ENCODE data around the gene TRPC4AP.
A peak's percentile ranks its signal among the peaks of the same experiment; 100 is the strongest.

The TRPC4AP gene

DNA sequence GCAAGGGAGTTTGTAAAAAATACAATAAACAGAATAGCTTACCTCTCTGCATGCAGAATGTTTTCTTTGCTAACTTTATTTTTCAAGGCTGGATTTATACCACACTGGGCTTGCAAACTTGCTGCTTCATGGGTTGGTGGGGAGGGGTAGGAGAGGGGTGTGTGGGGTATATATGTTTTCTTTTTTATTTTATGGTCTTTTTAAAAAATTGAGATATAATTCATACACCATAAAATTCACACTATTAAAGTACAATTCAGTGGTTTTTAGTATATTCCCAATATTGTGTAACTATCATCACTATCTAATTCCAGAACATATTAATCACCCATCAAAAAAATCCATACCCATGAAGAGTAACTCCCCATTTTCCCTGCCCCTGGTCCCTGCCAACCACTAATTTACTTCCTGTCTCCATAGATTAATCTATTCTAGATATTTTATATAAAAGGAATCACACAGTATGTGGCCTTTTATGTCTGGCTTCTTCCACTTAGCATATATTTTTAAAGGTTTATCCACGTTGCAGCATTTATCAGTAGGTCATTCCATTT, 14.3 kb upstream of the TRPC4AP start:
- Histone ChIP-seq H4K20me1 (no peaks in the 10 kb centered on the region), H3K27ac (no peak overlapping the region), H3K36me3 (peaks cover 4% of the 10 kb centered on the region; the same call in 1 of the 2 replicates), H3K9me3 (no peaks in the 10 kb centered on the region), H3K4me1 (no peaks in the 10 kb centered on the region), H3K4me2 (no peak overlapping the region), H3K4me3 (no peak overlapping the region), H3K9ac (no peak overlapping the region), H3K27me3 (no peaks in the 10 kb centered on the region)
- TF ChIP-seq Cebpa-rat (IDR thresholded peaks at IDR 0.05), result no peak

DNA sequence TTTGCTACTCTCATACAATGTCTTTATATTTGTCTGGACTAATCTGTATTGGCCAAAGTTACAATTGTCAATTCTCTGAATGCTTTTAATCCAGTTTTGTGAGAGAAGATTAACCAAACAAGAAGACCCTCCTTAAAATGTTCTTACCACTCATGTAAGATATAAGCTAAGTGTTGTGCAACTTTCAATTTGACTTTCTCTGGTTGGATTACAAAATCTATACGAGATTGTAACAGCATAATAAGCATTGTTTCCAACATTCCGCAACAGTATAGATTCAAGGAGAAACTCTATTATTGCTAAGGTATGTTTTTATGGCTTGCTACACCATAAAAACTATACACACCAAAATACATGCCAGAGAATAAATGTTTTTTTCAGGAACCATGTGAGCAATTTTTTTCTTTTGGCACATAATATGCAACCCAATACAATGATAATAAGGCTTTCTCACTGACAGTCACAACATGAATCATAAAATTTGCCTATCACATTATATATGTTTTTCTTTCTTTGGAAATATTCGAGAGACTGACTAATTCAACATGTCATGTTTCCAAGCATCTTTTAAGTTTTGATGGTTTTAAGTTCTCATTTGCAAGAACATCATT, 12.2 kb upstream of the TRPC4AP start:
- no peak for TF ChIP-seq Cebpa-rat (IDR thresholded peaks at IDR 0.05)
- no peaks in the 10 kb centered on the region for H3K9me3 ChIP-seq
- no peaks in the 10 kb centered on the region for H3K27me3 ChIP-seq
- no peak overlapping the region for H3K27ac ChIP-seq
- no peak overlapping the region for H3K4me3 ChIP-seq
- no peaks in the 10 kb centered on the region; the same call in 1 of the 2 replicates for H3K36me3 ChIP-seq
- no peaks in the 10 kb centered on the region for H4K20me1 ChIP-seq
- no peaks in the 10 kb centered on the region for H3K4me1 ChIP-seq
- H3K4me2 ChIP-seq, result no peak overlapping the region
- no peak overlapping the region for H3K9ac ChIP-seq

DNA sequence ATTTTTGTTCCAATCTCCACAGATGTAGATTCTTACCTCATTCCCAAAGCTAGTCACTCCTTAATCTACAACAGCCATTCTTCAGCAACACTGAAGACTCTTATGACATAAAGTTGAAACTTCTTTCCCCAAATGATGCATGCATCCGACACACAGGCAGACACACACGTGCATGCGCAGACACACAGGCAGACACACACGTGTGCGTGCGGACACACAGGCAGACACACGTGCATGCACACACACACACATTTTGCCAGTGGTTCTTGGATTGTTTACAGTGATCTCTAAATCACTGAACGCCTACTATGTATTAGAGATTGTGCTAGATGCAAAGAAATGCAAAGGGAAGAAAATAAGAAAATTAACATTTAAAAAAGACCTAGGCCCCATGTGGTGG, 9.0 kb upstream of the TRPC4AP start:
- Histone ChIP-seq H3K4me1 (no peaks in the 10 kb centered on the region), H3K36me3 (no peaks in the 10 kb centered on the region), H3K9me3 (no peaks in the 10 kb centered on the region), H4K20me1 (no peaks in the 10 kb centered on the region), H3K9ac (no peak overlapping the region), H3K4me3 (no peak overlapping the region), H3K27ac (no peak overlapping the region), H3K4me2 (no peak overlapping the region), H3K27me3 (no peaks in the 10 kb centered on the region)
- no peak for TF ChIP-seq Cebpa-rat (IDR thresholded peaks at IDR 0.05)

DNA sequence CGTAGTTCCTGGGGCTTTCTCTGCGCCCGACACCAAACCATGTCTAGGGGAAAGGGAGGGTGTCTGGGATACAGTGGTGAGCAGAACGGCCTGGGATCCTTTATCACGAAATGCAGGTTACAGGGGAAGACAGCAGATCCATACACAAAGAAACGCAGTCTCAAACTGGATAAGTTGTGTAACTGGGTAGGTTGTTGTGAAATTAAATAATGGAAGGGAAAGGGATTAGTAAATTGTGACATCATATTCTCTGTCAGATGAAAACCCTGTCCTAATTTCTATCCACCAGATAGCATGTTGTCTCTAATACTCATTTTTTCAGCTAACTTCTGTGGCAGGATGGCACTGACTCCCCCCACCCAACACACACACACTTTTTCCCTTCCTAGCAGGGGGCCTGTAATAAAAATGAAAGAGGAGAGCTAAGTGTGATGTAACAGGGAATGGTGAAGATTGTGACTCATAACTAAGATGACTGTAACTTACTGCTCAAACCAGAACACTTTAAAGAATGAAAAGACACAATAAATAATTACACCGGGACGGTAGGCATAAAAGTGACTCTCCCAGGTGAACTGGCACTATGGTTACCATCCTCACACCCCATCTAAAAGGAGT, 769 bp upstream of the TRPC4AP start:
- Histone ChIP-seq H3K27me3 (no peaks in the 10 kb centered on the region), H4K20me1 (peaks cover 36% of the 10 kb centered on the region), H3K36me3 (peaks cover 14% of the 10 kb centered on the region), H3K4me1 (peaks cover 24% of the 10 kb centered on the region), H3K4me2 (peak overlapping the region; percentile 59), H3K9me3 (no peaks in the 10 kb centered on the region), H3K9ac (peak overlapping the region; percentile 92), H3K27ac (peak overlapping the region; percentile 83), H3K4me3 (peak overlapping the region; percentile 97)
- TF ChIP-seq Cebpa-rat (IDR thresholded peaks at IDR 0.05), result no peak

DNA sequence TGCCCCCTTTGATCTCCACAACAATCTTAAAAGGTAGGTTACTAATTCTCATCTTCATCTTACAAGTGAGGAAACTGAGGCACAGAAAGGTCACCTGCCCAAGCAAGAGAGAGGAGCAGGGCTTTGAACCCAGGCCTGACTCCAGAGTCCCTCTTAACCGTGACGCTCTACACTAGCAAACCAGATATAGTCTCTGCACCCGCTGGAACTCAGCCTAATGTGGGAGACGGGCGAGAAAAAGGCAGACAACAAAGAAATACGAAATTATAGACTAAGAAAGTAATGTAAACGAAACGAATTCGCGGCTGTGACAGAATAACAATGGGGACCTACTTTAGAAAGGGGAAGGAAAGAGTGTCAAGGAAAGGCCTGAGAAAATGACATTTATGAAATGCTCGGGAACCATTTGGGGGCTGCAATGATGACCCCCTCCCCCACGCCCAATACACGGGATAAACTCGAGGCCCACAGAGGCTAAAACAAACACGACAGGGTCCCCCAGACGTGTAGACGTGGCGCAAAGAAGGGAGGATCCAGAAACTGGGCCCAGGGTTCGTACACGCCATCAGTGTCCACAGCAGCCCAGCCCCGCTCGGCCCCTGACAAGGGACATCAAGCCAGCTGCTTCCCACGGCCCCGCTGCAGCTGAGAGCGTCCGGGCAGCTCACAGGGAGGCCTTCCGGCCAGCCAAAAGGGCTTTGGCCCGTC, 637 bp downstream of the TRPC4AP start:
- no peak for TF ChIP-seq Cebpa-rat (IDR thresholded peaks at IDR 0.05)
- H3K4me3 ChIP-seq, result peak overlapping the region; percentile 97
- peak overlapping the region; percentile 83 for H3K27ac ChIP-seq
- no peaks in the 10 kb centered on the region for H3K27me3 ChIP-seq
- peak overlapping the region; percentile 92 for H3K9ac ChIP-seq
- no peaks in the 10 kb centered on the region for H3K9me3 ChIP-seq
- H3K4me2 ChIP-seq, result peak overlapping the region; percentile 97
- peaks cover 50% of the 10 kb centered on the region for H4K20me1 ChIP-seq
- H3K36me3 ChIP-seq, result peaks cover 27% of the 10 kb centered on the region
- peaks cover 24% of the 10 kb centered on the region for H3K4me1 ChIP-seq

DNA sequence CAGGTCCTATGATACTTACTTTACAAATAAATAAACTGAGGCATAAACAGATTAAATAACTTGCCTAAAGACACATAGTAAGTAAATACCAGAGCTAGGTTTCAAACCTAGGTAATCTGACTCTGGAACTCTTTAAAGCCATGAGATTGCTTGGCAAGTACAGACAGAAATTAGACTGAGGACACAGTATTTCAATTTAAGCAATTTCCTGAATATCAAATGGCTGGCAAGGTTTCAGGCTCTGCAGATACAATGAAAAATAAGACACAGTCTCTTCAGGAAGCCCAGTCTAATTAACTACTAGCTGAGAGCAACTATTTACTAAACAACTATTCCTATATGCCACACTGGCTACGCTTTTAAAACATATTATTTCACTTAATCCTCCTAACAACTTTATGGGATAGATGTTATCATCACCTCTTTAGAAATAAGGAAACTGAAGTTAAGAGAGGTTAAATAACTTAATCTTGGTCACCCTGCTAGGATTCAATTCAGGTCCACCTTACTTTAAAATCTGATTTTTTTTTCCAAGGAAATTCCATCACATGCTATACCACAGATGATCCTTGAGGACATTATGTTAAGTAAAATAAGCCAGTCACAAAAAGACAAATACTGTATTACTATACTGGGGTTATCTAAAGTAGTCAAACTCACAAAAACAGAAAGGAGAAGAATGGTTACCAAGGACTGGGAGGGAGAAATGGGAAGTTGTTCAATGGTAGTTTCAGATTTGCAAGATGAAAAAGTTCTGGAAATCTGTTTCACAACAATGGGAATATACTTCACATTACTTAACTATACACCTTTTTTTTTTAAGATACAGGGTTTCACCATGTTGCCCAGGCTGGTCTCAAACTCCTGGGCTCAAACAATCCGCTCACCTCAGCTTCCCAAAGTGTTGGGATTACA, 4.1 kb downstream of the TRPC4AP start:
- Histone ChIP-seq H3K27me3 (no peaks in the 10 kb centered on the region), H3K4me2 (no peak overlapping the region), H3K4me3 (no peak overlapping the region), H3K36me3 (peaks cover 35% of the 10 kb centered on the region), H3K9ac (no peak overlapping the region), H3K9me3 (no peaks in the 10 kb centered on the region), H3K27ac (no peak overlapping the region), H4K20me1 (peaks cover 79% of the 10 kb centered on the region), H3K4me1 (peaks cover 23% of the 10 kb centered on the region)
- no peak for TF ChIP-seq Cebpa-rat (IDR thresholded peaks at IDR 0.05)

DNA sequence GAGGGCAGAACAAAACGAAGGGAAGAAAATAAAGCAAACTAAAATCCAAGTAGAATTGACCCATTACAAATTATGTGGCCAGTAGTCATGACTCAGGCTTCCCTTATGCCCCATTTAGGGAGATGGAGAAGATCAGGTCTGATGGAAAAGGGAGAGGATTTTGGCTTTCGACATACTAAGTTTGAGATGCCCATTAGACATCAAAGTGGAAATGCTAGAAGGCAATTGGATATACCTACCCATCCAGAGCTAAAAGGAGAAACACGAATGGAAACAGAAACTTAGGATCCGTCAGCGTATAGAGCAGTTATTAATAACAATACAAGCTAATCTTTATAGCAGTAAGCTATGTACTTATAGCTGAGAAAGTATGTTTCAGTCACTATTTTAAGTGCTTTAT, 4.8 kb downstream of the TRPC4AP start:
- Histone ChIP-seq H3K27ac (no peak overlapping the region), H3K4me3 (no peak overlapping the region), H3K36me3 (peaks cover 35% of the 10 kb centered on the region)

DNA sequence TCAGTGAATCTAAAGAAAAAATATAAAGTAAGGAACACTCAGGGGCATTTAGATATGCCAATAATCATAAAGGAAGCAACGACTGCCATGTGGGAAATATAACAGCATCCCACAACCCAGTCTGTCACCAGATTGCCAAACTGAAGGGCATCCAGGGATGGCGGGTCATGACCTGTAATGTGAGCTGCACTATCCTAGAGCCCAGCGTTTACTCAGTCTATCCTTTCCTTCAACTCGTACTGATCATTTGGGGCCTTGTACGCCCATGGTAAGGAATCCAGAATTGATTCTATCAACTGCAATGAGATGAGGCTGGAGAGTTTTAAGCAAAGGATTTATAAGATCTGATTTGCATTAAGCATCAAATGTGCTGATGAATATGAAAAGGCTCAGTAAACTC, 5.3 kb downstream of the TRPC4AP start:
- Histone ChIP-seq H3K9ac (no peak overlapping the region), H3K27ac (no peak overlapping the region), H3K4me2 (no peak overlapping the region), H3K9me3 (no peaks in the 10 kb centered on the region), H3K4me3 (no peak overlapping the region), H4K20me1 (peaks cover 91% of the 10 kb centered on the region), H3K36me3 (peaks cover 35% of the 10 kb centered on the region), H3K4me1 (peaks cover 17% of the 10 kb centered on the region), H3K27me3 (no peaks in the 10 kb centered on the region)
- no peak for TF ChIP-seq Cebpa-rat (IDR thresholded peaks at IDR 0.05)

More for the DNA sequence above, 4.8 kb downstream of the TRPC4AP start:
- Histone ChIP-seq H4K20me1 (peaks cover 86% of the 10 kb centered on the region), H3K27me3 (no peaks in the 10 kb centered on the region), H3K4me2 (no peak overlapping the region), H3K4me1 (peaks cover 17% of the 10 kb centered on the region), H3K9me3 (no peaks in the 10 kb centered on the region), H3K9ac (no peak overlapping the region)
- no peak for TF ChIP-seq Cebpa-rat (IDR thresholded peaks at IDR 0.05)

DNA sequence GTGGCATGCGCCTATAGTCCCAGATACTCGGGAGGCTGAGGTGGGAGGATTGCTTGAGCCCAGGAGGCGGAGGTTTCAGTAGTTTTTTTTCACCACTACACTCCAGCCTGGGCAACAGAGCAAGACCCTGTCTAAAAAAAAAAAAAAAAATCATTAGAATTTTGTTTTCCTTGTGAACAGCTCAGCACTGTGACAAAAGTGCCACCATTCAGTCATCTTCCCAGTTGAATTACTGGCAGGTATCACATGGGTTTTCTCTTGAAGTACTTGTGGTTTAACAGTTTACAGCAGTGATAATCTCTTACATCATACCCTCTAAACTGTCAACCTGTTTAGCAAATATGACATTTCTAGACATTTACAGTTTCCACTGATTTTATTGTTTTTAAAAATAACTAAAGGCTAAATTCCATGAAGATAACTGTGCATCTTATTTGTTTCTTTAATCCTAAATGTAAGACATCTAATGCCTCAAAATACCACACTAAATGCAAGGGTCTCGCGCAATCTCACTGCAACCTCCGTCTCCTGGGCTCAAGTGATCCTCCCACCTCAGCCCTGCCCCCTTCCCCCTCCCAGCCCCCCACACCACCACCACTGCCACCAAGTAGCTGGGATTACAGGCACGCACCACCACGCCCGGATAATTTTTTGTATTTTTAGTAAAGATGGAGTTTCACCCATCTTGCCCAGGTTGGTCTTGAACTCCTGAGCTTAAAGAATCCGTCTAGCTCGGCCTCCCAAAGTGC, 7.0 kb downstream of the TRPC4AP start:
- peaks cover 35% of the 10 kb centered on the region for H3K36me3 ChIP-seq
- H3K27me3 ChIP-seq, result no peaks in the 10 kb centered on the region
- H3K9me3 ChIP-seq, result no peaks in the 10 kb centered on the region
- H3K27ac ChIP-seq, result no peak overlapping the region
- no peak overlapping the region for H3K4me2 ChIP-seq
- H3K4me3 ChIP-seq, result no peak overlapping the region
- peaks cover 95% of the 10 kb centered on the region for H4K20me1 ChIP-seq
- H3K4me1 ChIP-seq, result peaks cover 6% of the 10 kb centered on the region
- H3K9ac ChIP-seq, result no peak overlapping the region
- TF ChIP-seq Cebpa-rat (IDR thresholded peaks at IDR 0.05), result no peak

All from BLaER1 (cell line).